SK-N-SH (cell line): Measurements from ENCODE around the gene PIP5K1B. TPM values are rescaled to one million over a fixed set of nuclear protein-coding genes. Genes with fewer than 3 reads are reported as not detected.

Experiments used
- CTCF ChIA-PET: fragments of 300-600, 350-600 bp; formaldehyde crosslinking; extraction: SDS; loops from one replicate; lab custom pipeline; 2021; lab: Yijun Ruan, JAX
- POLR2A ChIA-PET: fragments of 350-600 bp; sonication (Branson Sonifier 250); formaldehyde crosslinking; extraction: SDS; loops from one replicate; lab custom pipeline; 2020; ENCODE audit warnings: antibody characterized with exemption, inconsistent platforms; lab: Yijun Ruan, JAX
- DNase-seq: peaks from one replicate; pipeline ENCODE4 v3.0.0; 2012
- H2AFZ ChIP-seq: fragments of 200-600 bp; sonication (generic); 2 replicates; pipeline ENCODE4 v1.8.1; 2016; ENCODE audit warnings: antibody characterized with exemption, mild to moderate bottlenecking, low read depth
- H3F3A ChIP-seq: fragments of 200-600 bp; sonication (generic); replicated peaks from 2 replicates; pipeline ENCODE3; 2016; ENCODE audit warnings: antibody characterized with exemption, mild to moderate bottlenecking; ENCODE audit not compliant: insufficient read depth
- H3K27ac ChIP-seq, 2 experiments: fragments of 200-500 bp in 1 of 2; fragments of 200-600 bp in 1 of 2; sonication (Bioruptor generic) in 1 of 2; sonication (generic), shearing (Covaris generic) in 1 of 2; 2 replicates each; pipeline versions ENCODE4 v1.5.1 to v1.6.1; 2014 to 2016; ENCODE audit warnings: low read depth in 2 of 2, inconsistent platforms in 1 of 2, low read length in 1 of 2, mild to moderate bottlenecking in 1 of 2, mixed read lengths in 1 of 2
- H3K27me3 ChIP-seq: fragments of 200-600 bp; sonication (generic), shearing (Covaris generic); 2 replicates; pipeline ENCODE4 v1.6.1; 2016; ENCODE audit warnings: mixed run types; ENCODE audit not compliant: insufficient read depth
- H3K36me3 ChIP-seq, 2 experiments: fragments of 200-500 bp in 1 of 2; fragments of 200-600 bp in 1 of 2; sonication (Bioruptor generic) in 1 of 2; sonication (generic) in 1 of 2; replicated peaks in 1 of 2; 2 replicates each; pipeline versions ENCODE3 to v1.5.1; 2014 to 2016; ENCODE audit warnings: low read length in 1 of 2, mild to moderate bottlenecking in 1 of 2; ENCODE audit not compliant: insufficient read depth in 2 of 2, control insufficient read depth in 1 of 2
- H3K4me1 ChIP-seq, 2 experiments: fragments of 200-500 bp in 1 of 2; fragments of 200-600 bp in 1 of 2; sonication (Bioruptor generic) in 1 of 2; sonication (generic), shearing (Covaris generic) in 1 of 2; 2 replicates each; pipeline versions ENCODE4 v1.5.1 to v1.6.1; 2014 to 2016; ENCODE audit warnings: low read depth in 1 of 2, low read length in 1 of 2, mixed run types in 1 of 2; ENCODE audit not compliant: insufficient read depth in 2 of 2, control insufficient read depth in 1 of 2
- H3K4me2 ChIP-seq: fragments of 200-600 bp; sonication (generic), shearing (Covaris generic); 2 replicates; pipeline ENCODE4 v1.6.1; 2017; ENCODE audit warnings: mixed run types
- H3K4me3 ChIP-seq, 2 experiments: fragments of 200-500 bp in 1 of 2; fragments of 200-600 bp in 1 of 2; sonication (Bioruptor generic) in 1 of 2; sonication (generic), shearing (Covaris generic) in 1 of 2; 2 replicates each; pipeline versions ENCODE4 v1.5.1 to v1.8.1; 2014 to 2016; ENCODE audit warnings: low read depth in 2 of 2, inconsistent platforms in 1 of 2, low read length in 1 of 2, mild to moderate bottlenecking in 1 of 2, mixed read lengths in 1 of 2, moderate library complexity in 1 of 2
- H3K79me2 ChIP-seq: fragments of 200-600 bp; sonication (generic); 2 replicates; pipeline ENCODE4 v1.8.1; 2017; ENCODE audit warnings: mild to moderate bottlenecking; ENCODE audit not compliant: insufficient read depth
- H3K9ac ChIP-seq: fragments of 200-600 bp; sonication (generic); 2 replicates; pipeline ENCODE4 v1.6.1; 2017; ENCODE audit warnings: mixed run types
- H3K9me2 ChIP-seq: fragments of 200-600 bp; sonication (generic); 2 replicates; pipeline ENCODE4 v1.6.1; 2017; ENCODE audit warnings: mixed run types
- H3K9me3 ChIP-seq: fragments of 200-600 bp; sonication (generic); 2 replicates; pipeline ENCODE4 v1.6.1; 2017; ENCODE audit warnings: mixed run types, mild to moderate bottlenecking, moderate library complexity
- H4K20me1 ChIP-seq: fragments of 200-600 bp; sonication (generic); 2 replicates; pipeline ENCODE4 v1.6.1; 2017; ENCODE audit warnings: mild to moderate bottlenecking, mixed run types; ENCODE audit not compliant: insufficient read depth
- CHD2 ChIP-seq: fragments of 150-350 bp; IDR thresholded peaks from 2 replicates; pipeline ENCODE4 v1.6.1; 2018; ENCODE audit warnings: low read length; ENCODE audit not compliant: partially characterized antibody
- ELF1 ChIP-seq: IDR thresholded peaks from 2 replicates; pipeline ENCODE4 v1.4.0; 2012
- EP300 ChIP-seq, 2 experiments: IDR thresholded peaks; 2 replicates each; pipeline versions ENCODE4 v1.4.0 to v1.6.1; 2012; ENCODE audit warnings: borderline replicate concordance in 1 of 2, low read depth in 1 of 2, low read length in 1 of 2
- EZH2phosphoT487 ChIP-seq: fragments of 200-600 bp; sonication (generic); IDR thresholded peaks from 2 replicates; pipeline ENCODE4 v1.6.1; 2017; ENCODE audit warnings: low read depth, mixed run types, mild to moderate bottlenecking, antibody characterized with exemption, moderate library complexity, borderline replicate concordance
- FOXJ3 ChIP-seq: sonication (generic); formaldehyde crosslinking; IDR thresholded peaks from 2 replicates; pipeline ENCODE4 v1.5.1; 2020; ENCODE audit warnings: mild to moderate bottlenecking, missing genetic modification reagents
- FOXM1 ChIP-seq: IDR thresholded peaks from 2 replicates; pipeline ENCODE4 v1.4.0; 2012; ENCODE audit warnings: low read depth, mild to moderate bottlenecking
- GABPA ChIP-seq: IDR thresholded peaks from 2 replicates; pipeline ENCODE4 v1.4.0; 2012; ENCODE audit warnings: low read depth, mild to moderate bottlenecking
- GATA2 ChIP-seq: sonication (generic); formaldehyde crosslinking; IDR thresholded peaks from 2 replicates; pipeline ENCODE4 v1.5.0; 2020; ENCODE audit warnings: mild to moderate bottlenecking, missing genetic modification reagents
- JUND ChIP-seq: IDR thresholded peaks from 2 replicates; pipeline ENCODE4 v1.4.0; 2012
- NFIC ChIP-seq: IDR thresholded peaks from 2 replicates; pipeline ENCODE4 v1.4.0; 2012; ENCODE audit warnings: borderline replicate concordance
- NRF1 ChIP-seq: IDR thresholded peaks from 2 replicates; pipeline ENCODE4 v1.6.1; 2012; ENCODE audit warnings: low read depth, mild to moderate bottlenecking, low read length
- POLR2AphosphoS5 ChIP-seq: IDR thresholded peaks from 2 replicates; pipeline ENCODE4 v1.6.1; 2012; ENCODE audit warnings: low read depth, low read length
- RAD21 ChIP-seq: IDR thresholded peaks from 2 replicates; pipeline ENCODE4 v1.6.1; 2012; ENCODE audit warnings: mild to moderate bottlenecking, low read length
- RCOR1 ChIP-seq: fragments of 150-350 bp; IDR thresholded peaks from 2 replicates; pipeline ENCODE4 v1.6.1; 2017; ENCODE audit warnings: antibody characterized with exemption, low read length
- SIN3A ChIP-seq: IDR thresholded peaks from 2 replicates; pipeline ENCODE4 v1.6.1; 2012; ENCODE audit warnings: low read depth, mild to moderate bottlenecking, low read length, moderate library complexity, borderline replicate concordance
- TEAD4 ChIP-seq: IDR thresholded peaks from 2 replicates; pipeline ENCODE4 v1.4.0; 2012; ENCODE audit warnings: mild to moderate bottlenecking, borderline replicate concordance; ENCODE audit not compliant: insufficient read depth
- USF2 ChIP-seq: fragments of 150-350 bp; IDR thresholded peaks from 2 replicates; pipeline ENCODE4 v1.6.1; 2017; ENCODE audit warnings: antibody characterized with exemption, low read length, low read depth, borderline replicate concordance
- YY1 ChIP-seq: IDR thresholded peaks from 2 replicates; pipeline ENCODE4 v1.4.0; 2012; ENCODE audit warnings: low read depth, mild to moderate bottlenecking
- WGBS: methylation state at CpG from one replicate; pipeline ENCODE4 v1.1.6; 2017; ENCODE audit warnings: low lambda C conversion rate; 5-methylcytosine and 5-hydroxymethylcytosine counted together
- polyA plus RNA-seq, 3 experiments: library from polyadenylated mRNA; depleted of rRNA; stranded (reverse); fragments of >200 nt; gene quantifications; 2 replicates each; pipeline ENCODE4 v1.2.3, GENCODE V29; 2012
- TF ChIP-seq, protein P1 (sequence below): fragments of 200-600 bp; sonication (generic); IDR thresholded peaks from 2 replicates; pipeline ENCODE4 v1.6.1; 2017; ENCODE audit warnings: antibody characterized with exemption, mild to moderate bottlenecking, moderate library complexity
- TF ChIP-seq, protein P2 (sequence below): IDR thresholded peaks from 2 replicates; pipeline ENCODE4 v1.6.1; 2012; ENCODE audit warnings: mild to moderate bottlenecking, low read depth, low read length, moderate library complexity
- TF ChIP-seq, protein P3 (sequence below): fragments of 150-350 bp; IDR thresholded peaks from 2 replicates; pipeline ENCODE4 v1.6.1; 2016; ENCODE audit warnings: mild to moderate bottlenecking, low read depth, low read length

PIP5K1B gene
- polyA plus RNA-seq, 1 of the 3 experiments (the other 2 are of a cell fraction): not detected

- WGBS: 23% methylated on average over 3 of the region's 3 CpGs
- no peaks in the 10 kb centered on the region for H3K4me1 ChIP-seq
- peaks cover 19% of the 10 kb centered on the region; the same call in 1 of the 2 replicates for H3K27me3 ChIP-seq
- H3K9me2 ChIP-seq: no peaks in the 10 kb centered on the region
- no peak for DNase-seq
- H4K20me1 ChIP-seq: no peaks in the 10 kb centered on the region
- no peak overlapping the region for H3K4me3 ChIP-seq
- no peak overlapping the region for H3K9ac ChIP-seq
- TF ChIP-seq RAD21: no peak
- no peak for TF ChIP-seq RCOR1
- no peak for TF ChIP-seq NFIC
- TF ChIP-seq ELF1: no peak
- TF ChIP-seq POLR2AphosphoS5: no peak
- TF ChIP-seq JUND: no peak
- TF ChIP-seq, protein P1, sequence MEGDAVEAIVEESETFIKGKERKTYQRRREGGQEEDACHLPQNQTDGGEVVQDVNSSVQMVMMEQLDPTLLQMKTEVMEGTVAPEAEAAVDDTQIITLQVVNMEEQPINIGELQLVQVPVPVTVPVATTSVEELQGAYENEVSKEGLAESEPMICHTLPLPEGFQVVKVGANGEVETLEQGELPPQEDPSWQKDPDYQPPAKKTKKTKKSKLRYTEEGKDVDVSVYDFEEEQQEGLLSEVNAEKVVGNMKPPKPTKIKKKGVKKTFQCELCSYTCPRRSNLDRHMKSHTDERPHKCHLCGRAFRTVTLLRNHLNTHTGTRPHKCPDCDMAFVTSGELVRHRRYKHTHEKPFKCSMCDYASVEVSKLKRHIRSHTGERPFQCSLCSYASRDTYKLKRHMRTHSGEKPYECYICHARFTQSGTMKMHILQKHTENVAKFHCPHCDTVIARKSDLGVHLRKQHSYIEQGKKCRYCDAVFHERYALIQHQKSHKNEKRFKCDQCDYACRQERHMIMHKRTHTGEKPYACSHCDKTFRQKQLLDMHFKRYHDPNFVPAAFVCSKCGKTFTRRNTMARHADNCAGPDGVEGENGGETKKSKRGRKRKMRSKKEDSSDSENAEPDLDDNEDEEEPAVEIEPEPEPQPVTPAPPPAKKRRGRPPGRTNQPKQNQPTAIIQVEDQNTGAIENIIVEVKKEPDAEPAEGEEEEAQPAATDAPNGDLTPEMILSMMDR: no peak
- TF ChIP-seq EZH2phosphoT487: no peak
- TF ChIP-seq FOXJ3 (CRISPR knock-in tag): no peak
- no peak for TF ChIP-seq USF2
- no peak for TF ChIP-seq GABPA
- TF ChIP-seq, all 33 proteins: peak for 0
- Histone ChIP-seq H3K9me3 (no peaks in the 10 kb centered on the region), H3F3A (no peaks in the 10 kb centered on the region), H2AFZ (no peak overlapping the region), H3K27ac (no peak overlapping the region), H3K79me2 (no peaks in the 10 kb centered on the region), H3K36me3 (no peaks in the 10 kb centered on the region), H3K4me2 (no peak overlapping the region)
- ChIA-PET POLR2A (no interaction called here), CTCF (interaction anchor here (1.4 to 2.0 kb wide), 2 partner anchors 11 to 18 kb away, joined by 3 to 4 read pairs; a partner anchor contains a TSS)
Observed at GRCh38 chr9:68768619-68769018, 63.6 kb downstream of the PIP5K1B start.

GRCh38 chr9:68769852-68770251 lies 64.8 kb downstream of the PIP5K1B start:
- H3K9me2 ChIP-seq: no peaks in the 10 kb centered on the region
- H3K4me2 ChIP-seq: no peak overlapping the region
- H3K4me1 ChIP-seq: no peaks in the 10 kb centered on the region
- no peak overlapping the region for H3K27ac ChIP-seq
- H3F3A ChIP-seq: no peaks in the 10 kb centered on the region
- WGBS: 10% methylated on average over 5 of the region's 5 CpGs
- no peak overlapping the region for H3K4me3 ChIP-seq
- DNase-seq: no peak
- H3K79me2 ChIP-seq: no peaks in the 10 kb centered on the region
- POLR2A ChIA-PET: no interaction called here
- no peak overlapping the region for H3K9ac ChIP-seq
- no peaks in the 10 kb centered on the region for H3K36me3 ChIP-seq
- no peaks in the 10 kb centered on the region for H3K9me3 ChIP-seq
- H2AFZ ChIP-seq: no peak overlapping the region
- H4K20me1 ChIP-seq: no peaks in the 10 kb centered on the region
- CTCF ChIA-PET: interaction anchor here (1.3 kb wide), 1 partner anchor 11 kb away, joined by 4 read pairs; no protein-coding TSS in a partner anchor
- no peak for TF ChIP-seq YY1
- TF ChIP-seq EP300 (IDR thresholded peaks at IDR 0.05; ENCODE audit: borderline replicate concordance in 1 of 2, low read depth in 1 of 2, low read length in 1 of 2): no peak
- TF ChIP-seq CHD2: no peak
- no peak for TF ChIP-seq ELF1
- TF ChIP-seq, protein P2, sequence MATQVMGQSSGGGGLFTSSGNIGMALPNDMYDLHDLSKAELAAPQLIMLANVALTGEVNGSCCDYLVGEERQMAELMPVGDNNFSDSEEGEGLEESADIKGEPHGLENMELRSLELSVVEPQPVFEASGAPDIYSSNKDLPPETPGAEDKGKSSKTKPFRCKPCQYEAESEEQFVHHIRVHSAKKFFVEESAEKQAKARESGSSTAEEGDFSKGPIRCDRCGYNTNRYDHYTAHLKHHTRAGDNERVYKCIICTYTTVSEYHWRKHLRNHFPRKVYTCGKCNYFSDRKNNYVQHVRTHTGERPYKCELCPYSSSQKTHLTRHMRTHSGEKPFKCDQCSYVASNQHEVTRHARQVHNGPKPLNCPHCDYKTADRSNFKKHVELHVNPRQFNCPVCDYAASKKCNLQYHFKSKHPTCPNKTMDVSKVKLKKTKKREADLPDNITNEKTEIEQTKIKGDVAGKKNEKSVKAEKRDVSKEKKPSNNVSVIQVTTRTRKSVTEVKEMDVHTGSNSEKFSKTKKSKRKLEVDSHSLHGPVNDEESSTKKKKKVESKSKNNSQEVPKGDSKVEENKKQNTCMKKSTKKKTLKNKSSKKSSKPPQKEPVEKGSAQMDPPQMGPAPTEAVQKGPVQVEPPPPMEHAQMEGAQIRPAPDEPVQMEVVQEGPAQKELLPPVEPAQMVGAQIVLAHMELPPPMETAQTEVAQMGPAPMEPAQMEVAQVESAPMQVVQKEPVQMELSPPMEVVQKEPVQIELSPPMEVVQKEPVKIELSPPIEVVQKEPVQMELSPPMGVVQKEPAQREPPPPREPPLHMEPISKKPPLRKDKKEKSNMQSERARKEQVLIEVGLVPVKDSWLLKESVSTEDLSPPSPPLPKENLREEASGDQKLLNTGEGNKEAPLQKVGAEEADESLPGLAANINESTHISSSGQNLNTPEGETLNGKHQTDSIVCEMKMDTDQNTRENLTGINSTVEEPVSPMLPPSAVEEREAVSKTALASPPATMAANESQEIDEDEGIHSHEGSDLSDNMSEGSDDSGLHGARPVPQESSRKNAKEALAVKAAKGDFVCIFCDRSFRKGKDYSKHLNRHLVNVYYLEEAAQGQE: no peak
- TF ChIP-seq TEAD4: no peak
- no peak for TF ChIP-seq FOXM1
- TF ChIP-seq NRF1: no peak
- TF ChIP-seq GATA2 (CRISPR knock-in tag): no peak
- TF ChIP-seq, protein P3, sequence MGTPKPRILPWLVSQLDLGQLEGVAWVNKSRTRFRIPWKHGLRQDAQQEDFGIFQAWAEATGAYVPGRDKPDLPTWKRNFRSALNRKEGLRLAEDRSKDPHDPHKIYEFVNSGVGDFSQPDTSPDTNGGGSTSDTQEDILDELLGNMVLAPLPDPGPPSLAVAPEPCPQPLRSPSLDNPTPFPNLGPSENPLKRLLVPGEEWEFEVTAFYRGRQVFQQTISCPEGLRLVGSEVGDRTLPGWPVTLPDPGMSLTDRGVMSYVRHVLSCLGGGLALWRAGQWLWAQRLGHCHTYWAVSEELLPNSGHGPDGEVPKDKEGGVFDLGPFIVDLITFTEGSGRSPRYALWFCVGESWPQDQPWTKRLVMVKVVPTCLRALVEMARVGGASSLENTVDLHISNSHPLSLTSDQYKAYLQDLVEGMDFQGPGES: no peak
- TF ChIP-seq SIN3A: no peak
- no peak for TF ChIP-seq POLR2AphosphoS5
- H3K27me3 ChIP-seq: peaks cover 24% of the 10 kb centered on the region; the same call in 1 of the 2 replicates
